PC-9 (cell line): ENCODE measurements around the gene AP2A1. TPM values are rescaled to one million over a fixed set of nuclear protein-coding genes. Genes with fewer than 3 reads are reported as not detected.
"Not testable (repeated sequence)": the region's sequence is repeated elsewhere in the genome, so short reads cannot be mapped to it uniquely, and the experiment has no call there.

ENCODE experiments used
- BruUV-seq: library from RNA; stranded (reverse); fragments of 400-500 nt; replicated peaks from 2 replicates; lab custom pipeline; 2021; lab: Mats Ljungman, UMichigan
- CTCF ChIA-PET: fragments of 300-600 bp; sonication (Branson Sonifier 250); formaldehyde crosslinking; loops from one replicate; lab custom pipeline; 2022; ENCODE audit warnings: antibody characterized with exemption; lab: Charles Lee
- POLR2A ChIA-PET: fragments of 300-600 bp; sonication (Branson Sonifier 250); formaldehyde crosslinking; loops from one replicate; lab custom pipeline; 2022; ENCODE audit warnings: antibody characterized with exemption; ENCODE audit not compliant: unreplicated experiment; lab: Charles Lee
- DNase-seq, 2 experiments: peaks; one replicate each; pipeline versions ENCODE4 v3.0.0 to v3.0.0-alpha.2; 2015 to 2022; ENCODE audit warnings: mixed read lengths in 1 of 2
- H2AFZ ChIP-seq: fragments of 200-600 bp; sonication (generic); 2 replicates; pipeline ENCODE4 v1.8.1; 2017; ENCODE audit warnings: antibody characterized with exemption
- H3F3A ChIP-seq: fragments of 200-600 bp; sonication (generic); 2 replicates; pipeline ENCODE4 v1.8.1; 2017; ENCODE audit warnings: antibody characterized with exemption, mild to moderate bottlenecking, low read depth; ENCODE audit not compliant: insufficient read depth
- H3K27ac ChIP-seq: fragments of 200-600 bp; sonication (generic); 2 replicates; pipeline ENCODE4 v1.6.1; 2016; ENCODE audit warnings: mixed run types
- H3K27me3 ChIP-seq: fragments of 200-600 bp; sonication (generic); 2 replicates; pipeline ENCODE4 v1.6.1; 2016; ENCODE audit warnings: low read depth, mixed run types; ENCODE audit not compliant: insufficient read depth
- H3K36me3 ChIP-seq: fragments of 200-600 bp; sonication (generic); 2 replicates; pipeline ENCODE4 v1.6.1; 2016; ENCODE audit warnings: low read depth, mixed run types
- H3K4me1 ChIP-seq: fragments of 200-600 bp; sonication (generic); replicated peaks from 2 replicates; pipeline ENCODE4 v1.6.1; 2016; ENCODE audit warnings: mixed run types; ENCODE audit not compliant: insufficient read depth
- H3K4me2 ChIP-seq: fragments of 200-600 bp; sonication (generic); 2 replicates; pipeline ENCODE4 v1.6.1; 2017; ENCODE audit warnings: mixed run types
- H3K4me3 ChIP-seq: fragments of 200-600 bp; sonication (generic); 2 replicates; pipeline ENCODE4 v1.6.1; 2016; ENCODE audit warnings: mixed run types
- H3K79me2 ChIP-seq: fragments of 200-600 bp; sonication (generic); 2 replicates; pipeline ENCODE4 v1.6.1; 2017; ENCODE audit warnings: low read depth, mixed run types
- H3K9me2 ChIP-seq: fragments of 200-600 bp; sonication (generic); 2 replicates; pipeline ENCODE4 v1.8.1; 2017; ENCODE audit warnings: mild to moderate bottlenecking; ENCODE audit not compliant: insufficient read depth
- H3K9me3 ChIP-seq: fragments of 200-600 bp; sonication (generic); 2 replicates; pipeline ENCODE4 v1.8.1; 2016; ENCODE audit warnings: low read depth; ENCODE audit not compliant: insufficient read depth
- H4K20me1 ChIP-seq: fragments of 200-600 bp; sonication (generic); 2 replicates; pipeline ENCODE4 v1.8.1; 2017; ENCODE audit not compliant: insufficient read depth
- CTCF ChIP-seq: fragments of 200-600 bp; sonication (generic); conservative IDR thresholded peaks from 2 replicates; pipeline ENCODE4 v1.6.1; 2017; ENCODE audit warnings: mixed run types, antibody characterized with exemption, mild to moderate bottlenecking, moderate library complexity
- EZH2 ChIP-seq: fragments of 200-600 bp; sonication (generic); IDR thresholded peaks from 2 replicates; pipeline ENCODE4 v1.8.0; 2017; ENCODE audit warnings: antibody characterized with exemption, low read depth
- intact Hi-C: fragments of 100-400 bp; cut with micrococcal nuclease; formaldehyde crosslinking; loops from one replicate; pipeline ENCODE4 v1.10.0; 2022; ENCODE audit not compliant: unreplicated experiment
- total RNA-seq: library from RNA; stranded (reverse); gene quantifications from 2 replicates; pipeline ENCODE4 v1.2.3, GENCODE V29; 2021

Gene AP2A1
- total RNA-seq, 1 experiment from 2014 or later: 91.8 TPM

GRCh38 chr19:49818649-49819370 lies 52.0 kb downstream of the AP2A1 start:
- peaks cover 23% of the 10 kb centered on the region for H3K4me1 ChIP-seq
- no peak for TF ChIP-seq CTCF
- H3K27ac ChIP-seq: no peak overlapping the region
- no peaks in the 10 kb centered on the region for H3K9me3 ChIP-seq
- ChIA-PET CTCF (interaction anchor here (0.7 to 1.2 kb wide), 2 partner anchors 32 to 95 kb away, joined by 4 to 7 read pairs; partner anchors contain the start of gene PTOV1), POLR2A (interaction anchor here (0.6 kb wide), 1 partner anchor 87 kb away, joined by 3 read pairs; no protein-coding TSS in a partner anchor)
- peak overlapping the region; percentile 79 for H3K4me2 ChIP-seq
- peaks cover 22% of the 10 kb centered on the region for H3F3A ChIP-seq
- H3K79me2 ChIP-seq: peaks cover 42% of the 10 kb centered on the region
- no peaks in the 10 kb centered on the region for H3K9me2 ChIP-seq
- peak overlapping the region; percentile 84 for H3K4me3 ChIP-seq
- H2AFZ ChIP-seq: peak overlapping the region; percentile 85
- no TSS peak for BruUV-seq
- no peaks in the 10 kb centered on the region for H3K27me3 ChIP-seq
- peaks cover 7% of the 10 kb centered on the region for H4K20me1 ChIP-seq
- DNase-seq: peak in 1 of 2 experiments; percentile 18
- intact Hi-C loops: loop anchor here (5.0 kb wide), 1 partner anchor 48 kb away; the partner anchor contains the start of gene PNKP
- 0 out of 2 replicates have a peak, but pooled peaks cover 8% of the 10 kb centered on the region for H3K36me3 ChIP-seq

- H3K36me3 ChIP-seq, H3K9me3 ChIP-seq, POLR2A ChIA-PET, H2AFZ ChIP-seq, H3K9me2 ChIP-seq, H3K27me3 ChIP-seq, DNase-seq, H3K27ac ChIP-seq: not testable (repeated sequence)
- H3K4me2 ChIP-seq: peak overlapping the region; percentile 79
- BruUV-seq: TSS peak; percentile 24
- peaks cover 42% of the 10 kb centered on the region for H3K79me2 ChIP-seq
- peaks cover 16% of the 10 kb centered on the region for H3K4me1 ChIP-seq
- CTCF ChIA-PET: interaction anchor here (0.7 to 1.2 kb wide), 2 partner anchors 31 to 96 kb away, joined by 4 to 7 read pairs; partner anchors contain the start of gene PTOV1
- H4K20me1 ChIP-seq: peaks cover 13% of the 10 kb centered on the region
- H3F3A ChIP-seq: peaks cover 14% of the 10 kb centered on the region
- intact Hi-C loops: loop anchor here (5.0 kb wide), 1 partner anchor 48 kb away; the partner anchor contains the start of gene PNKP
- H3K4me3 ChIP-seq: peak overlapping the region; percentile 84; the same call in 1 of the 2 replicates
Observed at GRCh38 chr19:49819452-49820115, 52.8 kb downstream of the AP2A1 start.

GRCh38 chr19:49820125-49820524 lies 53.3 kb downstream of the AP2A1 start:
- intact Hi-C loops: no loop called here
- Histone ChIP-seq H3K9me3 (no peaks in the 10 kb centered on the region), H3F3A (peaks cover 10% of the 10 kb centered on the region), H3K27me3 (no peaks in the 10 kb centered on the region), H3K36me3 (0 out of 2 replicates have a peak, but pooled peaks cover 8% of the 10 kb centered on the region), H3K4me3 (no peak overlapping the region), H3K4me1 (peaks cover 16% of the 10 kb centered on the region), H3K9me2 (no peaks in the 10 kb centered on the region), H3K79me2 (peaks cover 44% of the 10 kb centered on the region), H2AFZ (no peak overlapping the region), H3K27ac (no peak overlapping the region), H4K20me1 (peaks cover 13% of the 10 kb centered on the region), H3K4me2 (no peak overlapping the region)
- no peak for TF ChIP-seq EZH2
- TF ChIP-seq CTCF: no peak
- DNase-seq: no peak
- CTCF ChIA-PET: interaction anchor here (1.2 kb wide), 1 partner anchor 31 kb away, joined by 7 read pairs; the partner anchor contains the start of gene PTOV1
- POLR2A ChIA-PET: no interaction called here
- BruUV-seq: no TSS peak
